Measurements from ENCODE around the gene SORCS1.

DNA sequence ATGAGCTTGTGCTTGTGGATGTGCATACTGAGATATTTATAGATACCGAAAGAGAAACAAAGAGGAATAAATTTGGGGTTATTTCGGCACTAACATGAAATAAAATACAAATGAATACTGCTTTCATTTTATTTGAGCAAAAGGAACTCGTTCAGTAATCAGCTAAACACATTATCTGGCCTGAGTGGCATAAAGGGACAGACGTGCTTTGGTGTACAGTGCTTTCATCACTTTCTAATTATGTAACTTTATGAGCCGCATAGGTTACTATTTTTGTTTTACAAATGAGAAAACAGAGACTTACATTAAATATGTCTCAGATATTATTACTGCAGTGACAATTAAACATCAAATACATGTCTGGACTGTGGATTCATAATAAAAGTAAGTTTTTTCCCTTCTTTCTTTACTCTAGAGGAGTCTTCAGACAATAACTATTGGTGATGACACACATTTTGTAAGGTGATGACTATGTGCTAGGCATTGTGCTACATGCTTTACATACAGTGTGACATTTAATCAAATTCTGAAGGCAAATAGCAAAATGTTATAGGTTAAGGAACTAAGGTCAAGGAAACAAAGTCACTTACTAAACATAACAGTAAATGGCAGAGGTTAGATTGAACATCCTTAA, 503.3 kb downstream of the SORCS1 start:
- TF ChIP-seq CTCF (conservative IDR thresholded peaks at IDR 0.05; ENCODE audit: low read depth, low read length) (no peak), EZH2 (IDR thresholded peaks at IDR 0.05; ENCODE audit: low read length, unreplicated experiment) (no peak), EZH2phosphoT487 (IDR thresholded peaks at IDR 0.05; ENCODE audit: borderline replicate concordance, low read length) (no peak)
